ENCODE results near the gene GDI2. TPM values are rescaled to one million over a fixed set of nuclear protein-coding genes. Genes with fewer than 3 reads are reported as not detected.

The GDI2 gene
- total RNA-seq, 4 donors from 2014 or later = 122 to 270 (median 203) TPM

DNA sequence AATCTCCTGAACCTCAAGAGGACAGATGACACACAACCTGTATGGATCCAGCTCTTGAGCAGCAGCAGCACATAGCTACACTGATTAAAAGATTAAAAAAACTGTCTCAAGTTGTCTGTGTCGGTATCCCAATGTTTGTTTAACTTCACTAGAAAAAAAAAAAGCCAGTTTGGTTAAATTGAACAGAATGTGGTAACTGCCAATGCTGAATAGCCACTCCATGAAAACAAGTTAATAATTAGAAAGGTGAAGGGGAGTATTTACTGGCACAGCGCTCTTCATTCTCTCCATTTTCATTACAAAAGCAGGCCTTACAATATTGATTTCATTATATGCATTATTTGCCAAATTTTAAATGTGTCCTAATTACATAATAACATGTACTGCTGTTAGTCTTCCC is 47.6 kb downstream of the GDI2 start:
- H3K27ac ChIP-seq = no peak overlapping the region
- no peak overlapping the region for H3K4me3 ChIP-seq
- no peaks in the 10 kb centered on the region for H3K9me3 ChIP-seq
- in situ Hi-C loops (cut with MboI; ENCODE audit: low pct_ligation_motif_present in 1 of 4, low pct_unique_long_range_greater_than_20kb in 1 of 4, low sequenced_read_pairs in 3 of 4) (no loop called here), intact Hi-C loops (cut with DNase I; ENCODE audit: low total_unique reads) (no loop called here)
- no peaks in the 10 kb centered on the region for H3K27me3 ChIP-seq
- TF ChIP-seq POLR2AphosphoS5 (IDR thresholded peaks at IDR 0.05) (no peak), EP300 (IDR thresholded peaks at IDR 0.05; ENCODE audit: low read depth) (no peak), POLR2A (IDR thresholded peaks at IDR 0.05) (no peak)
- TF ChIP-seq, protein P1, sequence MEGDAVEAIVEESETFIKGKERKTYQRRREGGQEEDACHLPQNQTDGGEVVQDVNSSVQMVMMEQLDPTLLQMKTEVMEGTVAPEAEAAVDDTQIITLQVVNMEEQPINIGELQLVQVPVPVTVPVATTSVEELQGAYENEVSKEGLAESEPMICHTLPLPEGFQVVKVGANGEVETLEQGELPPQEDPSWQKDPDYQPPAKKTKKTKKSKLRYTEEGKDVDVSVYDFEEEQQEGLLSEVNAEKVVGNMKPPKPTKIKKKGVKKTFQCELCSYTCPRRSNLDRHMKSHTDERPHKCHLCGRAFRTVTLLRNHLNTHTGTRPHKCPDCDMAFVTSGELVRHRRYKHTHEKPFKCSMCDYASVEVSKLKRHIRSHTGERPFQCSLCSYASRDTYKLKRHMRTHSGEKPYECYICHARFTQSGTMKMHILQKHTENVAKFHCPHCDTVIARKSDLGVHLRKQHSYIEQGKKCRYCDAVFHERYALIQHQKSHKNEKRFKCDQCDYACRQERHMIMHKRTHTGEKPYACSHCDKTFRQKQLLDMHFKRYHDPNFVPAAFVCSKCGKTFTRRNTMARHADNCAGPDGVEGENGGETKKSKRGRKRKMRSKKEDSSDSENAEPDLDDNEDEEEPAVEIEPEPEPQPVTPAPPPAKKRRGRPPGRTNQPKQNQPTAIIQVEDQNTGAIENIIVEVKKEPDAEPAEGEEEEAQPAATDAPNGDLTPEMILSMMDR (IDR thresholded peaks at IDR 0.05) = no peak
- H3K4me1 ChIP-seq = no peaks in the 10 kb centered on the region
- H3K36me3 ChIP-seq = peaks cover 0 to 69% (median 30%) of the 10 kb centered on the region in 4 donors
- WGBS, 2 donors (ENCODE audit: low coverage in 1 of 2) = 67 to 84% methylated on average over 1 to 2 of the region's 2 CpGs
- no peak for DNase-seq

DNA sequence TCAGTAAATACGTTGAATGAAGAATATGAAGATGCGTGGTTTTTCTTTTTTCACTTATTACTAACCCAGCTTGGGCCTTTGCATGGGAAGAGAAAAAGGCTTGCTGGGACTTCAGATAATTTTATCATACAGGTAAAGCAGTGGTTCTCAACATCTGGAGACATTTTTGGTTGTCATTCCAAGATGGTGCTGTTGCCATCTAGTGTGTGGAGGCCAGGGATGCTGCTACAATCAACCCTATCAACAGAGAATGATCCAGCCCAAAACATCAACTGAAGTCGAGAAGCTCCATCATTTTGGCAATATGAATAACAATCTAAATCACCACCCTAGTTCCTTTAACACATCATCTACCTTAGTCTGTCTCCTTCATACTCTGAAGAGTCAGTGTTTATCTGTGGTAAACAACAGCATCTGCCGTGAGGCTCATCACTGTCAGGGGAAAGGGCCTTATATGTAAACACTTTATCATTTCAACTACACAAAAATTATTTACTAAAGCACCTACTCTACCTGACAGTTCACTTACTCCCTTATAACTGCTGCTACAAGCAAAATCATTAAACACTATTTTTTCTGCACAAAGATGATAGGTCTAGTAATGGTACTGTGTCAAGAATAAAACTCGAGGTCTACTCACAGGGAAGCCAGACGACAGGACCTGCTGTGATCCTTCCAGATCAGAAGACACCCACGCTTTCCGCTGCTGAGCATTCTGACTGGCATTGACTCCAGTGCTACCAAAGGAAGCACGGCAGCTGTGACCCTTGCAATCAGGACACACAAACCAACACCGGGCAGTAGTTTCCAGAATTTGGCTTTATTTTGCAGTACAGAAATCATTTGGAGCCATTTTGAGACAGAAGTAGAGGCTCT is 48.6 kb downstream of the GDI2 start:
- Histone ChIP-seq H3K27me3 (no peaks in the 10 kb centered on the region), H3K4me1 (no peaks in the 10 kb centered on the region), H3K36me3 (peaks cover 0 to 77% (median 31%) of the 10 kb centered on the region in 4 donors), H3K9me3 (no peaks in the 10 kb centered on the region), H3K4me3 (no peak overlapping the region), H3K27ac (no peak overlapping the region)
- TF ChIP-seq EP300 (IDR thresholded peaks at IDR 0.05; ENCODE audit: low read depth) (no peak), POLR2AphosphoS5 (IDR thresholded peaks at IDR 0.05) (no peak), POLR2A (IDR thresholded peaks at IDR 0.05) (no peak)
- TF ChIP-seq, protein P1 (IDR thresholded peaks at IDR 0.05) = no peak
- no peak for DNase-seq
- in situ Hi-C loops (cut with MboI; ENCODE audit: low pct_ligation_motif_present in 1 of 4, low pct_unique_long_range_greater_than_20kb in 1 of 4, low sequenced_read_pairs in 3 of 4) = no loop called here
- 87 to 97% methylated on average over 6 to 10 of the region's 10 CpGs for WGBS, 2 donors (ENCODE audit: low coverage in 1 of 2)
- intact Hi-C loops (cut with DNase I; ENCODE audit: low total_unique reads) = no loop called here

DNA sequence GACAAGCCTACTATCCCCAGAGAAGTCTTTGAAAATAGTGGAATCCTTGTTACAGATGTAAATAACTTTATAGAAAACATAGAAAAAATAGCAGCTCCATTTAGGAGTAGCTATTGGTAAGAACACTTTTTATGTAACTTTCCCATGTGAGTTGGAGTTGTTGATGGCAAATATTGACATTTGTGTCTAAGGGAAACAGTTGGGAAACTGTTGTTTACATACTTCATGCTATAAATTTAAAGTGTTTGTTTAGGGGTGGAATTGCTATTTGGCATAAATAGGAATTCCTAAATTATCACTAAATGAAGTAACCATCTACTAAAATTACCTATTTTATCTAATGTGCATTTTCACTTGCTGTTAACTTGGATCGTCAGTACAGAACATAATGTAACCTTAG is 50.7 kb downstream of the GDI2 start:
- no peak for DNase-seq
- Histone ChIP-seq H3K4me1 (no peaks in the 10 kb centered on the region), H3K27me3 (no peaks in the 10 kb centered on the region), H3K27ac (no peak overlapping the region), H3K36me3 (peaks cover 0 to 75% (median 31%) of the 10 kb centered on the region in 4 donors), H3K9me3 (no peaks in the 10 kb centered on the region), H3K4me3 (no peak overlapping the region)
- intact Hi-C loops (cut with DNase I; ENCODE audit: low total_unique reads) (no loop called here), in situ Hi-C loops (cut with MboI; ENCODE audit: low pct_ligation_motif_present in 1 of 4, low pct_unique_long_range_greater_than_20kb in 1 of 4, low sequenced_read_pairs in 3 of 4) (no loop called here)
- TF ChIP-seq EP300 (IDR thresholded peaks at IDR 0.05; ENCODE audit: low read depth) (no peak), POLR2A (IDR thresholded peaks at IDR 0.05) (no peak), POLR2AphosphoS5 (IDR thresholded peaks at IDR 0.05) (no peak)
- TF ChIP-seq, protein P1 (IDR thresholded peaks at IDR 0.05) = no peak
- 75 to 83% methylated on average over 1 of the region's 1 CpG for WGBS, 2 donors (ENCODE audit: low coverage in 1 of 2)

DNA sequence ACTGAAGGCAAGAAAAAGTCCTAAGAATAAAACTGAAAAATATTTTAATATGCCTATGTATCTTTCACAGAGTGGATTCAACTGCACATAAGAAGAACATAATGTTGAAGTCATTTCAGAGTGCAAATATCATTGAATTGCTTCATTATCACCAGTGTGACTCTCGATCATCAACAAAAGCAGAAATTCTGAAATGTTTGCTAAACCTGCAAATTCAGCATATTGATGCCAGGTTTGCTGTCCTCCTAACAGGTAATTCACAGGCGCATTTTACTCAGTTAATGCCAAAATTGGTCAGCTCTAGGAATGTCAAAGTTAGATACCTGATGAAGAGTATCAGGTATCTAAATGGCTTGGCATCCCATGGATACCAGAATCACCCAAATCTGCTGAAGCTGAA is 52.0 kb downstream of the GDI2 start:
- in situ Hi-C loops (cut with MboI; ENCODE audit: low pct_ligation_motif_present in 1 of 4, low pct_unique_long_range_greater_than_20kb in 1 of 4, low sequenced_read_pairs in 3 of 4) = no loop called here
- 96 to 100% methylated on average over 2 of the region's 2 CpGs for WGBS, 2 donors (ENCODE audit: low coverage in 1 of 2)
- Histone ChIP-seq H3K4me3 (no peak overlapping the region), H3K27ac (no peak overlapping the region), H3K36me3 (peaks cover 0 to 76% (median 25%) of the 10 kb centered on the region in 4 donors), H3K27me3 (no peaks in the 10 kb centered on the region), H3K9me3 (no peaks in the 10 kb centered on the region), H3K4me1 (no peaks in the 10 kb centered on the region)
- intact Hi-C loops (cut with DNase I; ENCODE audit: low total_unique reads) = no loop called here
- DNase-seq = no peak
- TF ChIP-seq EP300 (IDR thresholded peaks at IDR 0.05; ENCODE audit: low read depth) (no peak), POLR2AphosphoS5 (IDR thresholded peaks at IDR 0.05) (no peak), POLR2A (IDR thresholded peaks at IDR 0.05) (no peak)
- TF ChIP-seq, protein P1 (IDR thresholded peaks at IDR 0.05) = no peak

All from transverse colon (tissue), 4 donors.